Urinary bladder (tissue), 4 donors: Measurements from ENCODE around the gene ST3GAL4. TPM values are rescaled to one million over a fixed set of nuclear protein-coding genes. Genes with fewer than 3 reads are reported as not detected.

Experiments
- DNase-seq: peaks from one replicate; pipeline ENCODE4 v3.0.0-alpha.2; 2015; ENCODE audit errors: extremely low spot score
- H3K27ac ChIP-seq: one replicate; pipeline ENCODE4 v1.5.1; 2013; ENCODE audit warnings: low read depth, mild to moderate bottlenecking, moderate library complexity
- H3K36me3 ChIP-seq: one replicate; pipeline ENCODE4 v1.6.1; 2013; ENCODE audit warnings: mild to moderate bottlenecking, moderate library complexity; ENCODE audit not compliant: insufficient read depth
- H3K4me1 ChIP-seq: one replicate; pipeline ENCODE4 v1.6.1; 2013; ENCODE audit warnings: mild to moderate bottlenecking, moderate library complexity; ENCODE audit not compliant: insufficient read depth
- H3K4me3 ChIP-seq: one replicate; pipeline ENCODE4 v1.5.1; 2013; ENCODE audit warnings: low read depth, low read length
- whole genome bisulfite sequencing: extraction: QIAGEN DNeasy Blood & Tissue Kit; methylation state at CpG from one replicate; pipeline ENCODE4 v1.1.7; 2013; 5-methylcytosine and 5-hydroxymethylcytosine counted together
- polyA plus RNA-seq: library from polyadenylated mRNA; stranded (reverse); fragments of 200-250 nt; gene quantifications from one replicate; pipeline ENCODE4 v1.2.3, GENCODE V29; 2013
- total RNA-seq: library from RNA; depleted of rRNA; stranded (reverse); fragments of >200 nt; gene quantifications from one replicate; pipeline ENCODE4 v1.2.3, GENCODE V29; 2014
- donor health status: healthy with polysubstance abuse.
- donor health status: healthy.

Gene ST3GAL4
- total and polyA plus RNA-seq, 2 donors: 35.2 to 48.5 TPM

- no peak for DNase-seq
- 82% methylated on average over 8 of the region's 8 CpGs for WGBS
- Histone ChIP-seq H3K4me1 (no peaks in the 10 kb centered on the region), H3K36me3 (no peaks in the 10 kb centered on the region), H3K4me3 (no peak overlapping the region), H3K27ac (no peak overlapping the region)
Measured at GRCh38 chr11:126336138-126336541, 19.3 kb upstream of the ST3GAL4 start.

GRCh38 chr11:126336671-126337101 is 18.8 kb upstream of the ST3GAL4 start:
- DNase-seq: no peak
- Histone ChIP-seq H3K4me1 (no peaks in the 10 kb centered on the region), H3K36me3 (no peaks in the 10 kb centered on the region), H3K4me3 (no peak overlapping the region), H3K27ac (no peak overlapping the region)
- WGBS: 74% methylated on average over 9 of the region's 9 CpGs

- Histone ChIP-seq H3K36me3 (no peaks in the 10 kb centered on the region), H3K27ac (no peak overlapping the region), H3K4me3 (no peak overlapping the region), H3K4me1 (no peaks in the 10 kb centered on the region)
- 88% methylated on average over 4 of the region's 4 CpGs for WGBS
- no peak for DNase-seq
Measured at GRCh38 chr11:126337126-126337473, 18.4 kb upstream of the ST3GAL4 start.

- Histone ChIP-seq H3K36me3 (no peaks in the 10 kb centered on the region), H3K4me1 (no peaks in the 10 kb centered on the region), H3K27ac (no peak overlapping the region), H3K4me3 (no peak overlapping the region)
- WGBS: 85% methylated on average over 15 of the region's 15 CpGs
- DNase-seq: no peak
Measured at GRCh38 chr11:126337474-126338241, 17.8 kb upstream of the ST3GAL4 start.

- Histone ChIP-seq H3K4me1 (no peaks in the 10 kb centered on the region), H3K36me3 (no peaks in the 10 kb centered on the region), H3K27ac (no peak overlapping the region), H3K4me3 (no peak overlapping the region)
- DNase-seq: no peak
- WGBS: 91% methylated on average over 7 of the region's 7 CpGs
Measured at GRCh38 chr11:126338346-126339055, 17.0 kb upstream of the ST3GAL4 start.

GRCh38 chr11:126339073-126339862 is 16.2 kb upstream of the ST3GAL4 start:
- DNase-seq: no peak
- 85% methylated on average over 15 of the region's 15 CpGs for WGBS
- Histone ChIP-seq H3K4me1 (no peaks in the 10 kb centered on the region), H3K4me3 (no peak overlapping the region), H3K27ac (peak overlapping the region; percentile 5), H3K36me3 (no peaks in the 10 kb centered on the region)

- DNase-seq: no peak
- 55% methylated on average over 11 of the region's 11 CpGs for WGBS
- Histone ChIP-seq H3K4me3 (no peak overlapping the region), H3K27ac (no peak overlapping the region), H3K36me3 (no peaks in the 10 kb centered on the region), H3K4me1 (no peaks in the 10 kb centered on the region)
Measured at GRCh38 chr11:126339863-126340434, 15.5 kb upstream of the ST3GAL4 start.

GRCh38 chr11:126340960-126341606 is 14.4 kb upstream of the ST3GAL4 start:
- H3K27ac ChIP-seq: peak overlapping the region; percentile 76
- 75% methylated on average over 7 of the region's 7 CpGs for WGBS
- no peak overlapping the region for H3K4me3 ChIP-seq
- DNase-seq: no peak
- no peaks in the 10 kb centered on the region for H3K36me3 ChIP-seq
- H3K4me1 ChIP-seq: no peaks in the 10 kb centered on the region

- no peak overlapping the region for H3K4me3 ChIP-seq
- WGBS: 67% methylated on average over 3 of the region's 3 CpGs
- DNase-seq: no peak
- H3K4me1 ChIP-seq: no peaks in the 10 kb centered on the region
- no peaks in the 10 kb centered on the region for H3K36me3 ChIP-seq
- peak overlapping the region; percentile 76 for H3K27ac ChIP-seq
Measured at GRCh38 chr11:126341760-126342161, 13.7 kb upstream of the ST3GAL4 start.

GRCh38 chr11:126343051-126343450 is 12.4 kb upstream of the ST3GAL4 start:
- Histone ChIP-seq H3K4me1 (no peaks in the 10 kb centered on the region), H3K4me3 (no peak overlapping the region), H3K36me3 (no peaks in the 10 kb centered on the region), H3K27ac (no peak overlapping the region)
- 96% methylated on average over 16 of the region's 16 CpGs for WGBS
- no peak for DNase-seq

- H3K27ac ChIP-seq: no peak overlapping the region
Measured at GRCh38 chr11:126344141-126345080, 11.1 kb upstream of the ST3GAL4 start.

GRCh38 chr11:126345283-126345682 is 10.2 kb upstream of the ST3GAL4 start:
- H3K36me3 ChIP-seq: no peaks in the 10 kb centered on the region
- 93% methylated on average over 16 of the region's 16 CpGs for WGBS

More at GRCh38 chr11:126344141-126345080, 11.1 kb upstream of the ST3GAL4 start:
- DNase-seq: no peak
- 80% methylated on average over 11 of the region's 11 CpGs for WGBS
- Histone ChIP-seq H3K36me3 (no peaks in the 10 kb centered on the region), H3K4me1 (no peaks in the 10 kb centered on the region), H3K4me3 (no peak overlapping the region)

More at GRCh38 chr11:126345283-126345682, 10.2 kb upstream of the ST3GAL4 start:
- Histone ChIP-seq H3K27ac (peak overlapping the region; percentile 84), H3K4me3 (no peak overlapping the region), H3K4me1 (no peaks in the 10 kb centered on the region)
- DNase-seq: no peak
